Mesenchymal stem cell (in vitro differentiated cells and primary cell): ENCODE measurements around the gene EPS15.

ENCODE experiments used
- DNase-seq: peaks from one replicate; pipeline ENCODE4 v3.0.0-alpha.2; 2013
- H2AFZ ChIP-seq: one replicate; pipeline ENCODE4 v1.6.1; 2013; ENCODE audit warnings: low read depth, mild to moderate bottlenecking, control low read depth, inconsistent platforms, low read length, moderate library complexity
- H2AK5ac ChIP-seq: 2 replicates; pipeline ENCODE4 v1.6.1; 2013; ENCODE audit warnings: low read length, moderate library complexity, mild to moderate bottlenecking, inconsistent platforms; ENCODE audit not compliant: severe bottlenecking
- H2BK120ac ChIP-seq: one replicate; pipeline ENCODE4 v1.6.1; 2013; ENCODE audit warnings: low read depth, mild to moderate bottlenecking, inconsistent platforms, low read length, moderate library complexity
- H2BK12ac ChIP-seq, 2 experiments: one replicate each; pipeline ENCODE4 v1.6.1; 2013; ENCODE audit warnings: inconsistent platforms in 2 of 2, low read length in 2 of 2, mild to moderate bottlenecking in 2 of 2, moderate library complexity in 2 of 2, control low read depth in 1 of 2
- H2BK15ac ChIP-seq: one replicate; pipeline ENCODE4 v1.6.1; 2013; ENCODE audit warnings: mild to moderate bottlenecking, low read depth, inconsistent platforms; ENCODE audit not compliant: poor library complexity, severe bottlenecking
- H2BK5ac ChIP-seq: 2 replicates; pipeline ENCODE4 v1.6.1; 2013; ENCODE audit warnings: low read depth, mild to moderate bottlenecking, low read length, control low read depth, inconsistent platforms; ENCODE audit not compliant: poor library complexity, severe bottlenecking
- H3K14ac ChIP-seq, 2 experiments: one replicate each; pipeline ENCODE4 v1.6.1; 2013; ENCODE audit warnings: inconsistent platforms in 2 of 2, low read length in 2 of 2, control low read depth in 1 of 2, mild to moderate bottlenecking in 1 of 2, moderate library complexity in 1 of 2
- H3K18ac ChIP-seq, 2 experiments: one replicate each; pipeline ENCODE4 v1.6.1; 2013; ENCODE audit warnings: inconsistent platforms in 2 of 2, low read length in 2 of 2, control low read depth in 1 of 2, low read depth in 1 of 2, mild to moderate bottlenecking in 1 of 2
- H3K23ac ChIP-seq, 2 experiments: one replicate each; pipeline ENCODE4 v1.6.1; 2013; ENCODE audit warnings: inconsistent platforms in 2 of 2, low read length in 2 of 2, mild to moderate bottlenecking in 2 of 2, moderate library complexity in 2 of 2, control low read depth in 1 of 2
- H3K27ac ChIP-seq: 2 replicates; pipeline ENCODE4 v1.5.1; 2013; ENCODE audit warnings: mild to moderate bottlenecking, moderate library complexity, low read length, control low read depth, inconsistent platforms; ENCODE audit not compliant: poor library complexity, severe bottlenecking
- H3K27me3 ChIP-seq, 2 experiments: 2 replicates each; pipeline versions ENCODE4 v1.6.1 to v1.7.0; 2013; ENCODE audit warnings: low read length in 2 of 2, mild to moderate bottlenecking in 2 of 2, moderate library complexity in 2 of 2, control low read depth in 1 of 2, inconsistent platforms in 1 of 2; ENCODE audit not compliant: control insufficient read depth in 1 of 2, insufficient read depth in 1 of 2
- H3K36me3 ChIP-seq, 2 experiments: 2 replicates each; pipeline versions ENCODE4 v1.6.1 to v1.7.0; 2013; ENCODE audit warnings: low read length in 2 of 2, control low read depth in 1 of 2, inconsistent platforms in 1 of 2, low read depth in 1 of 2, mild to moderate bottlenecking in 1 of 2; ENCODE audit not compliant: insufficient read depth in 2 of 2, control insufficient read depth in 1 of 2
- H3K4ac ChIP-seq, 2 experiments: one replicate each; pipeline ENCODE4 v1.6.1; 2013; ENCODE audit warnings: inconsistent platforms in 2 of 2, low read length in 2 of 2, mild to moderate bottlenecking in 2 of 2, moderate library complexity in 2 of 2, control low read depth in 1 of 2, low read depth in 1 of 2
- H3K4me1 ChIP-seq: 2 replicates; pipeline ENCODE4 v1.6.1; 2013; ENCODE audit warnings: low read depth, low read length, control low read depth; ENCODE audit not compliant: control insufficient read depth, insufficient read depth
- H3K4me2 ChIP-seq: 2 replicates; pipeline ENCODE4 v1.6.1; 2013; ENCODE audit warnings: low read length, mild to moderate bottlenecking, inconsistent platforms; ENCODE audit not compliant: poor library complexity, severe bottlenecking
- H3K4me3 ChIP-seq, 2 experiments: 2 replicates each; pipeline versions ENCODE4 v1.5.1 to v1.7.0; 2013; ENCODE audit warnings: low read length in 2 of 2, mild to moderate bottlenecking in 2 of 2, control low read depth in 1 of 2, low read depth in 1 of 2; ENCODE audit not compliant: insufficient read depth in 1 of 2
- H3K79me1 ChIP-seq: replicated peaks from 2 replicates; pipeline ENCODE4 v1.6.1; 2013; ENCODE audit warnings: mild to moderate bottlenecking, control low read depth, low read length, inconsistent platforms; ENCODE audit not compliant: poor library complexity, severe bottlenecking
- H3K9ac ChIP-seq: 2 replicates; pipeline ENCODE4 v1.7.0; 2013; ENCODE audit warnings: mild to moderate bottlenecking, low read length, moderate library complexity
- H3K9me3 ChIP-seq: 2 replicates; pipeline ENCODE4 v1.7.0; 2013; ENCODE audit warnings: mild to moderate bottlenecking, low read length; ENCODE audit not compliant: control insufficient read depth
- H4K8ac ChIP-seq: one replicate; pipeline ENCODE4 v1.6.1; 2013; ENCODE audit warnings: inconsistent platforms, mild to moderate bottlenecking, low read length, moderate library complexity
- H4K91ac ChIP-seq: one replicate; pipeline ENCODE4 v1.6.1; 2013; ENCODE audit warnings: mild to moderate bottlenecking, low read length, inconsistent platforms
- WGBS: methylation state at CpG from one replicate; pipeline ENCODE4 v1.1.7; 2013; ENCODE audit warnings: mixed read lengths; 5-methylcytosine and 5-hydroxymethylcytosine counted together

Gene EPS15

GRCh38 chr1:51359879-51360278, 159.2 kb downstream of the EPS15 start:
- Histone ChIP-seq H3K18ac (no peak overlapping the region), H3K4ac (no peak overlapping the region), H3K4me2 (no peak overlapping the region), H2AFZ (no peak overlapping the region), H3K36me3 (peaks cover 5 to 68% of the 10 kb centered on the region in 2 experiments), H3K27ac (no peak overlapping the region), H2AK5ac (no peak overlapping the region), H2BK15ac (no peak overlapping the region), H3K27me3 (no peaks in the 10 kb centered on the region), H3K4me1 (no peaks in the 10 kb centered on the region), H3K79me1 (peaks cover 4% of the 10 kb centered on the region), H2BK12ac (no peak overlapping the region), H3K4me3 (no peak overlapping the region), H4K8ac (no peak overlapping the region), H3K9ac (no peak overlapping the region), H3K23ac (no peak overlapping the region), H3K9me3 (no peaks in the 10 kb centered on the region), H2BK120ac (no peak overlapping the region), H3K14ac (no peak overlapping the region), H4K91ac (no peak overlapping the region), H2BK5ac (no peak overlapping the region)
- no peak for DNase-seq
- 91% methylated on average over 3 of the region's 4 CpGs for WGBS

- H3K27ac ChIP-seq, result no peak overlapping the region
- H2BK12ac ChIP-seq, result no peak overlapping the region
- no peak overlapping the region for H2AFZ ChIP-seq
- no peak overlapping the region for H2BK15ac ChIP-seq
- H3K18ac ChIP-seq, result no peak overlapping the region
- no peak overlapping the region for H3K4ac ChIP-seq
- H3K27me3 ChIP-seq, result no peaks in the 10 kb centered on the region
- H2BK120ac ChIP-seq, result no peak overlapping the region
- H4K8ac ChIP-seq, result no peak overlapping the region
- no peak for DNase-seq
- H3K36me3 ChIP-seq, result peaks cover 6 to 44% of the 10 kb centered on the region in 2 experiments
- H4K91ac ChIP-seq, result no peak overlapping the region
- H3K4me1 ChIP-seq, result no peaks in the 10 kb centered on the region
- H2AK5ac ChIP-seq, result no peak overlapping the region
- peaks cover 2% of the 10 kb centered on the region for H3K79me1 ChIP-seq
- no peak overlapping the region for H3K9ac ChIP-seq
- H3K4me2 ChIP-seq, result no peak overlapping the region
- no peak overlapping the region for H3K4me3 ChIP-seq
- H3K14ac ChIP-seq, result no peak overlapping the region
- no peak overlapping the region for H2BK5ac ChIP-seq
- 100% methylated on average over 1 of the region's 1 CpG for WGBS
- no peaks in the 10 kb centered on the region for H3K9me3 ChIP-seq
- H3K23ac ChIP-seq, result no peak overlapping the region
Observed at GRCh38 chr1:51355382-51355781, 163.7 kb downstream of the EPS15 start.

GRCh38 chr1:51354416-51354815, 164.7 kb downstream of the EPS15 start:
- Histone ChIP-seq H3K4ac (no peak overlapping the region), H3K4me2 (no peak overlapping the region), H3K27me3 (no peaks in the 10 kb centered on the region), H3K23ac (no peak overlapping the region), H2AFZ (no peak overlapping the region), H2BK12ac (no peak overlapping the region), H3K36me3 (peaks cover 5 to 38% of the 10 kb centered on the region in 2 experiments), H2BK120ac (no peak overlapping the region), H3K4me3 (no peak overlapping the region), H4K91ac (no peak overlapping the region), H4K8ac (no peak overlapping the region), H3K9ac (no peak overlapping the region), H2BK15ac (no peak overlapping the region), H3K79me1 (no peaks in the 10 kb centered on the region), H3K18ac (no peak overlapping the region), H2BK5ac (no peak overlapping the region), H3K27ac (no peak overlapping the region), H3K14ac (no peak overlapping the region), H2AK5ac (no peak overlapping the region), H3K4me1 (no peaks in the 10 kb centered on the region), H3K9me3 (no peaks in the 10 kb centered on the region)
- DNase-seq, result no peak
- no CpG with 5 or more reads among the region's 3 CpGs for WGBS

GRCh38 chr1:51351907-51352306, 167.2 kb downstream of the EPS15 start:
- no peak for DNase-seq
- 100% methylated on average over 1 of the region's 1 CpG for WGBS
- Histone ChIP-seq H2BK120ac (no peak overlapping the region), H3K18ac (no peak overlapping the region), H3K4me1 (no peaks in the 10 kb centered on the region), H3K9me3 (no peaks in the 10 kb centered on the region), H3K27ac (no peak overlapping the region), H3K14ac (no peak overlapping the region), H2BK12ac (no peak overlapping the region), H3K23ac (no peak overlapping the region), H3K9ac (no peak overlapping the region), H3K4ac (no peak overlapping the region), H2AK5ac (no peak overlapping the region), H2AFZ (no peak overlapping the region), H3K4me2 (no peak overlapping the region), H3K4me3 (no peak overlapping the region), H3K27me3 (no peaks in the 10 kb centered on the region), H3K36me3 (peaks cover 3 to 37% of the 10 kb centered on the region in 2 experiments), H2BK5ac (no peak overlapping the region), H4K91ac (no peak overlapping the region), H4K8ac (no peak overlapping the region), H2BK15ac (no peak overlapping the region), H3K79me1 (no peaks in the 10 kb centered on the region)
